Thyroid gland (tissue), 4 donors: ENCODE measurements around the gene ARX.

Experiments
- POLR2A ChIP-seq, 2 donors: fragments of 450-650 bp; IDR thresholded peaks; one replicate each; pipeline ENCODE4 v1.6.1; 2017; ENCODE audit warnings: antibody characterized with exemption in 2 of 2, mild to moderate bottlenecking in 2 of 2, moderate library complexity in 1 of 2
- TF ChIP-seq, protein P1 (sequence below), 6 experiments: fragments of 200-600 bp in 3 of 6; fragments of 450-650 bp in 3 of 6; sonication (generic) in 3 of 6; IDR thresholded peaks; one replicate each; pipeline ENCODE4 v1.5.1; 2016 to 2019; ENCODE audit warnings: antibody characterized with exemption in 6 of 6, mild to moderate bottlenecking in 2 of 6, inconsistent platforms in 1 of 6, moderate library complexity in 1 of 6

DNA sequence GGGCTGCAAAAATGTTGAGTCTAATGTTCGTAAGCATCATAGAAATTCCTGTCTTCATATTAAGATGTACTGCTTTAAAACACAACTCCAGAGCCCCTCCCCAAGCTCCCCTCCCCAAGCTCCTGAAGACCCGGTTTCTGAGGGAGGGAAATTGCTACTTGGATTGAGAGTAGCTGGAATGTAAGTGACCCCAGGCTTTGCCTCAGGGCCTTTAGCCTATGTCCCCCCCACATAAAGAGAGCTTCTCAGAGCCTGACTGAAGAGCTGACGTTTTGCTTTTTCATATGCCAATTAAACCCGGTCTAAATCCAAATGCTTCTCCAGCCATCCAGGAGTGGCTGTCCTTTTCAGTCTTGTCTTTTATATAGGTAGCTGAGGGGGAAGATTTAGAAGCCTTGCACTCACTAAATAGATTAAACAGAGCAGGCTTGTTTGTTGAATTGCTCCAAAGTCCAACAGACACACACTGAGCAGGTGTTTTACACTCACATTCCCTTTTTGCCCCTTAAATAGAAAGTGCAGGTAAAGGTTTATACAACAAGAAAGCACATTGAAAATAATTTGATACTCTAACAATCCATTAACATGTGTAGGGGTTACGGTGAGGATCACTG, 19.6 kb downstream of the ARX start:
- TF ChIP-seq, protein P1, sequence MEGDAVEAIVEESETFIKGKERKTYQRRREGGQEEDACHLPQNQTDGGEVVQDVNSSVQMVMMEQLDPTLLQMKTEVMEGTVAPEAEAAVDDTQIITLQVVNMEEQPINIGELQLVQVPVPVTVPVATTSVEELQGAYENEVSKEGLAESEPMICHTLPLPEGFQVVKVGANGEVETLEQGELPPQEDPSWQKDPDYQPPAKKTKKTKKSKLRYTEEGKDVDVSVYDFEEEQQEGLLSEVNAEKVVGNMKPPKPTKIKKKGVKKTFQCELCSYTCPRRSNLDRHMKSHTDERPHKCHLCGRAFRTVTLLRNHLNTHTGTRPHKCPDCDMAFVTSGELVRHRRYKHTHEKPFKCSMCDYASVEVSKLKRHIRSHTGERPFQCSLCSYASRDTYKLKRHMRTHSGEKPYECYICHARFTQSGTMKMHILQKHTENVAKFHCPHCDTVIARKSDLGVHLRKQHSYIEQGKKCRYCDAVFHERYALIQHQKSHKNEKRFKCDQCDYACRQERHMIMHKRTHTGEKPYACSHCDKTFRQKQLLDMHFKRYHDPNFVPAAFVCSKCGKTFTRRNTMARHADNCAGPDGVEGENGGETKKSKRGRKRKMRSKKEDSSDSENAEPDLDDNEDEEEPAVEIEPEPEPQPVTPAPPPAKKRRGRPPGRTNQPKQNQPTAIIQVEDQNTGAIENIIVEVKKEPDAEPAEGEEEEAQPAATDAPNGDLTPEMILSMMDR (IDR thresholded peaks at IDR 0.05), result no peak
- no peak for TF ChIP-seq POLR2A (IDR thresholded peaks at IDR 0.05)
